PC-9 (cell line): ENCODE measurements around the gene TEX55. TPM values are rescaled to one million over a fixed set of nuclear protein-coding genes. Genes with fewer than 3 reads are reported as not detected.
A peak's percentile ranks its signal among the peaks of the same experiment; 100 is the strongest.

ENCODE experiments used
- BruUV-seq: library from RNA; stranded (reverse); fragments of 400-500 nt; replicated peaks from 2 replicates; lab custom pipeline; 2021; lab: Mats Ljungman, UMichigan
- CTCF ChIA-PET: fragments of 300-600 bp; sonication (Branson Sonifier 250); formaldehyde crosslinking; loops from one replicate; lab custom pipeline; 2022; ENCODE audit warnings: antibody characterized with exemption; lab: Charles Lee
- POLR2A ChIA-PET: fragments of 300-600 bp; sonication (Branson Sonifier 250); formaldehyde crosslinking; loops from one replicate; lab custom pipeline; 2022; ENCODE audit warnings: antibody characterized with exemption; ENCODE audit not compliant: unreplicated experiment; lab: Charles Lee
- DNase-seq, 2 experiments: peaks; one replicate each; pipeline versions ENCODE4 v3.0.0 to v3.0.0-alpha.2; 2015 to 2022; ENCODE audit warnings: mixed read lengths in 1 of 2
- H2AFZ ChIP-seq: fragments of 200-600 bp; sonication (generic); 2 replicates; pipeline ENCODE4 v1.8.1; 2017; ENCODE audit warnings: antibody characterized with exemption
- H3F3A ChIP-seq: fragments of 200-600 bp; sonication (generic); 2 replicates; pipeline ENCODE4 v1.8.1; 2017; ENCODE audit warnings: antibody characterized with exemption, mild to moderate bottlenecking, low read depth; ENCODE audit not compliant: insufficient read depth
- H3K27ac ChIP-seq: fragments of 200-600 bp; sonication (generic); 2 replicates; pipeline ENCODE4 v1.6.1; 2016; ENCODE audit warnings: mixed run types
- H3K27me3 ChIP-seq: fragments of 200-600 bp; sonication (generic); 2 replicates; pipeline ENCODE4 v1.6.1; 2016; ENCODE audit warnings: low read depth, mixed run types; ENCODE audit not compliant: insufficient read depth
- H3K36me3 ChIP-seq: fragments of 200-600 bp; sonication (generic); 2 replicates; pipeline ENCODE4 v1.6.1; 2016; ENCODE audit warnings: low read depth, mixed run types
- H3K4me1 ChIP-seq: fragments of 200-600 bp; sonication (generic); replicated peaks from 2 replicates; pipeline ENCODE4 v1.6.1; 2016; ENCODE audit warnings: mixed run types; ENCODE audit not compliant: insufficient read depth
- H3K4me2 ChIP-seq: fragments of 200-600 bp; sonication (generic); 2 replicates; pipeline ENCODE4 v1.6.1; 2017; ENCODE audit warnings: mixed run types
- H3K4me3 ChIP-seq: fragments of 200-600 bp; sonication (generic); 2 replicates; pipeline ENCODE4 v1.6.1; 2016; ENCODE audit warnings: mixed run types
- H3K79me2 ChIP-seq: fragments of 200-600 bp; sonication (generic); 2 replicates; pipeline ENCODE4 v1.6.1; 2017; ENCODE audit warnings: low read depth, mixed run types
- H3K9me2 ChIP-seq: fragments of 200-600 bp; sonication (generic); 2 replicates; pipeline ENCODE4 v1.8.1; 2017; ENCODE audit warnings: mild to moderate bottlenecking; ENCODE audit not compliant: insufficient read depth
- H3K9me3 ChIP-seq: fragments of 200-600 bp; sonication (generic); 2 replicates; pipeline ENCODE4 v1.8.1; 2016; ENCODE audit warnings: low read depth; ENCODE audit not compliant: insufficient read depth
- H4K20me1 ChIP-seq: fragments of 200-600 bp; sonication (generic); 2 replicates; pipeline ENCODE4 v1.8.1; 2017; ENCODE audit not compliant: insufficient read depth
- CTCF ChIP-seq: fragments of 200-600 bp; sonication (generic); conservative IDR thresholded peaks from 2 replicates; pipeline ENCODE4 v1.6.1; 2017; ENCODE audit warnings: mixed run types, antibody characterized with exemption, mild to moderate bottlenecking, moderate library complexity
- EZH2 ChIP-seq: fragments of 200-600 bp; sonication (generic); IDR thresholded peaks from 2 replicates; pipeline ENCODE4 v1.8.0; 2017; ENCODE audit warnings: antibody characterized with exemption, low read depth
- intact Hi-C: fragments of 100-400 bp; cut with micrococcal nuclease; formaldehyde crosslinking; loops from one replicate; pipeline ENCODE4 v1.10.0; 2022; ENCODE audit not compliant: unreplicated experiment
- total RNA-seq: library from RNA; stranded (reverse); gene quantifications from 2 replicates; pipeline ENCODE4 v1.2.3, GENCODE V29; 2021

TEX55 gene
- total RNA-seq, 1 experiment from 2014 or later: not detected

GRCh38 chr3:119157971-119158370, 12.0 kb downstream of the TEX55 start:
- Histone ChIP-seq H3K4me1 (peaks cover 33% of the 10 kb centered on the region), H3K79me2 (no peaks in the 10 kb centered on the region), H3K36me3 (no peaks in the 10 kb centered on the region), H3F3A (peaks cover 12% of the 10 kb centered on the region; the same call in 1 of the 2 replicates), H3K4me2 (no peak overlapping the region), H3K4me3 (no peak overlapping the region), H3K27me3 (no peaks in the 10 kb centered on the region), H3K27ac (no peak overlapping the region), H4K20me1 (no peaks in the 10 kb centered on the region), H3K9me2 (no peaks in the 10 kb centered on the region), H2AFZ (no peak overlapping the region), H3K9me3 (no peaks in the 10 kb centered on the region; the same call in 1 of the 2 replicates)
- no peak for TF ChIP-seq CTCF
- TF ChIP-seq EZH2: no peak
- POLR2A ChIA-PET: no interaction called here
- CTCF ChIA-PET: no interaction called here
- no peak for DNase-seq
- BruUV-seq: no TSS peak
- intact Hi-C loops: loop anchor here (5.0 kb wide), 1 partner anchor 39 kb away; no protein-coding TSS in a partner anchor

- DNase-seq: peak in 1 of 2 experiments; percentile 93
- peak overlapping the region; percentile 53 for H3K4me2 ChIP-seq
- no peaks in the 10 kb centered on the region for H3K79me2 ChIP-seq
- no peaks in the 10 kb centered on the region for H3K36me3 ChIP-seq
- H3K4me3 ChIP-seq: peak overlapping the region; percentile 21; the same call in 1 of the 2 replicates
- POLR2A ChIA-PET: interaction anchor here (0.5 to 1.0 kb wide), 2 partner anchors 80 to 81 kb away, joined by 3 read pairs; partner anchors contain the start of gene B4GALT4
- CTCF ChIA-PET: interaction anchor here (0.7 kb wide), 1 partner anchor 23 kb away, joined by 3 read pairs; no protein-coding TSS in a partner anchor
- H2AFZ ChIP-seq: no peak overlapping the region
- intact Hi-C loops: loop anchor here (1.0 kb wide), 1 partner anchor 16 kb away; no protein-coding TSS in a partner anchor
- peaks cover 33% of the 10 kb centered on the region for H3K4me1 ChIP-seq
- H3F3A ChIP-seq: peaks cover 12% of the 10 kb centered on the region; the same call in 1 of the 2 replicates
- H3K9me2 ChIP-seq: no peaks in the 10 kb centered on the region
- no peaks in the 10 kb centered on the region for H4K20me1 ChIP-seq
- H3K9me3 ChIP-seq: no peaks in the 10 kb centered on the region; the same call in 1 of the 2 replicates
- H3K27me3 ChIP-seq: no peaks in the 10 kb centered on the region
- peak overlapping the region; percentile 84 for H3K27ac ChIP-seq
- TF ChIP-seq EZH2: no peak
- TF ChIP-seq CTCF: no peak
- BruUV-seq: no TSS peak
Measured at GRCh38 chr3:119160361-119160760, 14.4 kb downstream of the TEX55 start.

- Histone ChIP-seq H2AFZ (0 out of 2 replicates have a peak overlapping the region, but pooled peaks have one; percentile 52), H3K9me3 (no peaks in the 10 kb centered on the region; the same call in 1 of the 2 replicates), H3K9me2 (no peaks in the 10 kb centered on the region), H3K27ac (peak overlapping the region; percentile 84), H4K20me1 (no peaks in the 10 kb centered on the region), H3K27me3 (no peaks in the 10 kb centered on the region), H3K4me3 (no peak overlapping the region), H3K4me2 (peak overlapping the region; percentile 53), H3K79me2 (no peaks in the 10 kb centered on the region), H3F3A (peaks cover 12% of the 10 kb centered on the region; the same call in 1 of the 2 replicates), H3K4me1 (peaks cover 33% of the 10 kb centered on the region), H3K36me3 (no peaks in the 10 kb centered on the region)
- CTCF ChIA-PET: no interaction called here
- intact Hi-C loops: loop anchor here (1.0 kb wide), 1 partner anchor 15 kb away; no protein-coding TSS in a partner anchor
- peak in 1 of 2 experiments; percentile 52 for DNase-seq
- TF ChIP-seq CTCF: no peak
- no peak for TF ChIP-seq EZH2
- BruUV-seq: no TSS peak
- POLR2A ChIA-PET: interaction anchor here (0.7 to 1.0 kb wide), 2 partner anchors 80 to 934 kb away, joined by 3 to 4 read pairs; partner anchors contain the start of gene B4GALT4
Measured at GRCh38 chr3:119160815-119161214, 14.8 kb downstream of the TEX55 start.
